Right hindlimb (tissue), 1 donor: ENCODE results near the gene LSG1.
"Not testable (repeated sequence)": the region's sequence is repeated elsewhere in the genome, so short reads cannot be mapped to it uniquely, and the experiment has no call there.

ENCODE experiments used
- DNase-seq: peaks from one replicate; pipeline ENCODE4 v3.0.0-alpha.2; 2018

Gene LSG1

GRCh38 chr3:194615226-194615625 is 56.8 kb downstream of the LSG1 start:
- no peak for DNase-seq

GRCh38 chr3:194612221-194612620 is 59.8 kb downstream of the LSG1 start:
- no peak for DNase-seq

DNA sequence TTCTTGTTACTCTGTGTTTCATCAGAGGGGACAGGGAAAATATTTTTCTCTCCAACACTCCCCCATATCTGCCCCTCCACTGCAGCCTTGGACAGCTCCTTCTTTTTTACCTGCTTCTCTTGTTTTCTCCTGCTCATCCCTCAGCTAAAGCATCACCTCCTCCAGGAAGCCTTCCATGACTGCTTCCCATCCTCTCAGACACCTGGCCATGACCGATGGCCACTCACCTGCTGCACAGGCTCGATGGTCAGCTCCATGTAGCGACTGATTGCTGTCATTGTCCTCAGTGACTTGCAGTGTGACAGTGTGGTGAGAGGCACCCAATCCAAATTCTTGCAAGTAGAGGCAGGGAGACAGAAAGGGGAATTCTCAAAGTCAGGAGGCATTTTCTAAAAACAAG is 61.3 kb downstream of the LSG1 start:
- no peak for DNase-seq

DNA sequence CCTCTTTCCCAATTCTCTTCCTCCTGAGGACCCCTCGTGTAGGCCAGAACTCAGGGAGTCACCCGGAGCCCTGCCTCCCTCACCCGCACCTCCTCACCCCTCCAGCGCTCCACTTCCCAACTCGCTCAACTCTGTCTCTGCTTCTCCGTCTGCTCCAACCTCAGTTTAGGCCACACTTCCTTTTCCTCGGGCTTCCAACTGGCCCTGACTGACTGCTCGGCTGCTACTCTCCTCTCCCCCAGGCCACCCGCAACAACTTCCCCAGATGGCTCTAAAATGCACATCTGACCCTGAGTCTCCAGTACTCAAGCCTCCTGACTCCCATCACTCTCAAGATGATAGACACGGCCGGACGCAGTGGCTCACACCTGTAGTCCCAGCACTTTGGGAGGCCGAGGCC is 62.4 kb downstream of the LSG1 start:
- no peak for DNase-seq

- peak; percentile 45 for DNase-seq
These were observed 63.0 kb downstream of the LSG1 start for GRCh38 chr3:194608981-194609380.

DNA sequence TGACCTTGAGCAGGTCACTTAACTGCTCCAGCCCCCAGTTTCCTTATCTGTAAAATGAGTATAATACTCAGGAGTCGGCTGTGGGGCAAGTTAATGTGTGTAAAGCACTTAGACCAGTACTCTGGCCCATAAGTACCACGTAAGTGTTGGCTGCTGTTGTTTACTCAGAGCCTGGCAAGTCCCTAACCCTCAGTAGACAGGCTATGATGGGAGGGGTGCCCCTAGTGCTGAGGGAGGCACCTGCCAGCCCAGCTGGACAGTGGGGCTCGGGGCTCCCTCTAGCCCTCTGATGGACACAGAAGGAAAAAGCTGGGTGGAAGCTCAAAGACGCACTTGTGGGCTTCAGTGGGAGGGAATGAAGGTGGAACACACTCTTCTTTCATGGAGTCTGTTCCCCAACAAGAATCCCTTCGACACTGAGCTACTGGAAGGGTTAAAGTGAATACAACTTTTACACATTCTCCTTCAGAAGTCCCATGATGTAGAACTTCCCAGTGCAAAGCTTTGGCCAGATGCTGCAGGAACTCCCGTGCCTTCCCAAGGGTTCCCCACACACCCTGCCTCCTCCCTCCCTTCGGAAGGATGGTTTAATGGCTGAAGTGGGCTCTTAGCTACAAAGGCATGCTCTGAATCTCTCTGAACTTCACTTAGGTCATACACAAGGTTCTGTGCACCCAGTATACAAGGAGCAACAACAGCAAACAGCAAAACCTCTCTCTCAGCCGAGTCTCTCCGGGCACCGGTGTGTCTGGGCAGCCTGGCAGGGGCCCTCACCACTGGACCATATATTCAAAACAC is 64.2 kb downstream of the LSG1 start:
- no peak for DNase-seq

DNA sequence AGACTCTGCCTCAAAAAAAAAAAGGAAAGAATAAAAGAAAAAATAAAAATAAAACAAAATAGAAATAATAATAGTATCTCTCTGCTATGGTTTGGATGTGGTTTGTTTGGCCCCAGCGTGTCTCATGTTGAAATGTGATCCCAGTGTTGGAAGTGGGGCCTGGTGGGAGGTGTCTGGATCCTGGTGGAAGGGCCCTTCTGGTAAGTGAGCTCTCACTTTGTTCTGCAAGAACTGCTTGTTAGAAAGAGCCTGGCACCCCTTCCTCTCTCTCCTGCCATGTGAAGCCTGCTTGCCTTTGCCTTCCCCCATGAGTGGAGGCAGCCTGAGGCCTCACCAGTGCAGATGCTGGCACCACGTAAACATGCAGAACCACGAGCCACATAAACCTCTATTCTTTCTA is 65.0 kb downstream of the LSG1 start:
- no peak for DNase-seq

- no peak for DNase-seq
These were observed 65.8 kb downstream of the LSG1 start for GRCh38 chr3:194606163-194606562.

- not testable (repeated sequence) for DNase-seq
These were observed 66.7 kb downstream of the LSG1 start for GRCh38 chr3:194605314-194605713.

GRCh38 chr3:194604837-194605236 is 67.2 kb downstream of the LSG1 start:
- DNase-seq, result no peak

GRCh38 chr3:194604126-194604525 is 67.9 kb downstream of the LSG1 start:
- no peak for DNase-seq

DNA sequence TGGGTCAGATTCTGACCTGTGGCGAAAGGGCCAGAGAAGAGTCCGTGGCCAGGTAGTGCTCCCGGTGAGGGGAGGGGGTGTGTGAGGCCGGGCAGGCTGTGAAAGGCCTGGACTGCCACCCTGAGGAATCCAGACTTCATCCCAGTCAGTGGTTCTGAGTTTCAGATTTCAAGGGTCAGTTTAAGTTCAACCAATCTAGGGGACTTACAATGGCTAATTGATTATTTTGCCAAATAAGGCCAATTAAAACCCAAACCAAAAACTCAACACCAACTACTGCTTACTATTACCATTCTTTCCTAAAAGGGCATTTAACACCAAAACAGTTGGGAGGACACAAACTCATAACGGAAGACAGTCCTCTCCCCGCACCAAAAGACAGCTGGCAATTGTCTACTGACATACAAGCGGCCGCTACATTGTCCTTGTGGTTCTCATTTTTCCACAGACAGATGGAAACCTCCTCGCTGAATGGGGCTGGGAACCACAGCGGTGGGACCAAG is 69.3 kb downstream of the LSG1 start:
- no peak for DNase-seq

DNA sequence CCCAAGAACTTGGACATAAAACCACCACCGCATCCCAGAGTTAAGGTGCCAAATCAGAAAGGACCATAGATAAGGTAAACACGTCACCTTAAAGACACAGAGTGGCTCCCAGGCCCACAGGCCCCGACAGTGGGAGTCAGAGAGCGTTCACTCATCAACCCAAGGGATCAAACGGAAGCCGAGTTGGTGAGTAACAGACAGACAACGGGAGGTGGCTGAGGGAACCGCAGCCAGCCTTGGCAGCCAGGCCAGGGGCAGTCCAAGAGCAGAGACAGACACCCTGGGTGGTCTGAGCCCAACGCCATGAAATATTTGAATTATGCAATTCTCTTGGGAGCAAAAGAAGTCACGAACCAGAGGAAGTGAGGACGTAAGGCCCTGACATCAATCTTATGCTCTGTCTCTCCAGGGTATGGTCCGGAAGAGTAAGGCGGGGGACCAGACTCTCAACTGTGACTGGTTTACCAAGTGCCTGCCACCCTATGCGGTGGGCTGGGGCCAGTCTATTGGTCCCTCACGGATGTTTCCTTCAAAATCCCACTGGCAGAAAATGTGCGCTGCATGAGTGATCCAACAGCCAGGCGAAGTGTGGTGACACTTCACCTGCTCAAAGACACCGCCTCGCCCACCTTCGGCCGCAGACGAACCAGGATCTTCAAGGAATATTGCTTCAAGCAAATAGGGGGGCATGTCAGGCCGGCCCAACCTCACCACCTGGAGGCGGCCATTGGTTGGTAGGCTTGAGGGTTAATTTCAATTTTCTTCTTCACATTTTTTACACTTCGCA is 73.0 kb downstream of the LSG1 start:
- DNase-seq, result no peak

DNA sequence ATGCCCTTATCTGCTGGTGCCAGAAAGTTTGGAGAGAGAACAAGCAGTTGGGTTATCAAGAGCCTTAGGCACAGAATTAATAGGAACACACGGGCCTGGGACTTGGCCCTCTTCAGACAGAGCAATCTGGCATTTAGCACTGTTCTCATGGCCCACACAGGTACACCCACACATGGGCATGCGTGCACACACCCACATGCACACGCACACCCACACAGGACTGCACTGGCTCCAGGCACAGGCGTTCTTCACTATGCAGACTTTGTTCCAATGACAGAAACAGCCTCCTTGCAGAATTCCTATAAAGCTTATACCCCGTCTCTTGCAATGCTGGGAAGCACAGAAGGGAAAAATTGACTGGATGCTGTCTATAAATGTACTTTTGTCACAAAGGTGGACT is 75.1 kb downstream of the LSG1 start:
- DNase-seq, result no peak

DNA sequence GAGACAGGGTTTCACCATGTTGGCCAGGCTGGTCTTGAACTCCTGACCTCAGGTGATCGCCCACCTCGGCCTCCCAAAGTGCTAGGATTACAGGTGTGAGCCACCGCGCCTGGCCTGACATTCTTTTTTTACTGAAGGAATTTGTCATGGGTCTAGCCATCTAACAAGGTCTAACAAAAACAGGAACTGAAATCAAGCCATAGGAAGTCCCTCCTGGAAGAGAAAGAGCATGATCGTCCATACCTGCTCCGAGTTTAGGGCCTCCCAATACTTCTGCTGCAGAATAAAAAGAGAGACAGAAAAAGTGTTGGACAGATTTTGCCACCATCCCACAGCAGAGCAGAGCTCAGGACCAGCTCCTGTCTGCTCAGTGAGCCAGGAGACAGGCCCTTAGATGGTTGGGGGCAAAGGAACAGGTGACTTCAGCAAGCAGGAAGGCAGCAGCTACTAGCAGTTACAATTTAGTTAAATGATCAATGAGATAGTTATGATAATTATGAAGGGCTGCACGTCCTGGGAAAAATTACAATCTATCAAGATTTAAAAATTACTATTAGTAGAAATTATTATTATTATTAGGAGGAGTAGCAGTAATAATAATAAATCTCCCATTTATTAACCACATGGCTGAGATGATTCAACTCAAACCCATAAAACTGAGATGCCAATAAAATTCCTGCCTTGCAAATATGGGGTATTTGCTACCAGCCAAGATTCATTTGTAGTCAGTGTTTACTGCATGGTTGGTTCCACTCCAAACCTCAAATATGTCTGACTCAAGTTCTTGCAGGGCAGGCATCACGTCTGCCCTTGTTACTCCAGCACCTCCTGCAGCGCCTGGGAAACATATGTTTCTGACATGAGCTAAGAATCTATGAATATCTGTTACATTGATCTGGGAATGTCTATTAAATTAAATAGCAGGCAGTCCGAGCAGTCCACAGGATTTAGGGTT is 78.9 kb downstream of the LSG1 start:
- no peak for DNase-seq
